ENCODE results near the gene PITPNM3. TPM values are rescaled to one million over a fixed set of nuclear protein-coding genes. Genes with fewer than 3 reads are reported as not detected.

PITPNM3 gene
- total and polyA plus RNA-seq, 4 donors: 2.0 to 12.6 (median 5.4) TPM

DNA sequence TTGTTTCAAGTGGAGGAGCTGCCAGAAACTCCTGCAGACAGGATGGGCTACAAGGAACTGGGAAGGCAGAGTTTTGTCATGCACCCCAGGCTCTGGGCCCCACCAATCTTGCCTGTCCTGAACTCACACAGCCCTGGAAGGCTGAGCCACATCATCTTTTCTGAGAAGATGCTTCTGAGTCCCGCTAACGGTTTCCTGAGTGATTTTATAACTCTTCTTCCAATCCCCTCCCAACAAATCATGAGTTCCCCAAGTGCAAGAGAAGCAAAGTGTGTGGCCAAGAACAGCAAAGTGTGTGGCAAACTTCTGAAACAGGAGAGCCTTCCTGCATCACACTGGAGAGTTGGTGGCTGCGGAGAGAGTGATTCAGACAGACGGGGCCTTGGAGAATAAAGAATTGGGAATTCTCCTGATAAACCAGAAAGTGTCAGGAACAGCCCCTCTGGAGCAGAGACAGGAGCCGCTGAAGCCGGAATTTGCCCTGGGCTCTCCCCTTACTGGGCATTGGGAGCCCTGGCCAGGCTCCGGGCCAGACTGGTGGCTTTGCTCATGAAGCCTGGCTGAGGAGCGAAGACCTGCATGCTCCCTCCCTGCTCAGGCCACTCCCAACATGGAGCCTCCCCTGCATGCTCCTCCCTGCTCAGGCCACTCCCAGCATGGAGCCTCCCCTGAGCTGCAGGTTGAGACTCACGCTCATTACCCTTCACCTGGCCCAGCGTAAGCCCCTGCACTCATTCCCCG lies 47.2 kb downstream of the PITPNM3 start:
- TF ChIP-seq, protein P1, sequence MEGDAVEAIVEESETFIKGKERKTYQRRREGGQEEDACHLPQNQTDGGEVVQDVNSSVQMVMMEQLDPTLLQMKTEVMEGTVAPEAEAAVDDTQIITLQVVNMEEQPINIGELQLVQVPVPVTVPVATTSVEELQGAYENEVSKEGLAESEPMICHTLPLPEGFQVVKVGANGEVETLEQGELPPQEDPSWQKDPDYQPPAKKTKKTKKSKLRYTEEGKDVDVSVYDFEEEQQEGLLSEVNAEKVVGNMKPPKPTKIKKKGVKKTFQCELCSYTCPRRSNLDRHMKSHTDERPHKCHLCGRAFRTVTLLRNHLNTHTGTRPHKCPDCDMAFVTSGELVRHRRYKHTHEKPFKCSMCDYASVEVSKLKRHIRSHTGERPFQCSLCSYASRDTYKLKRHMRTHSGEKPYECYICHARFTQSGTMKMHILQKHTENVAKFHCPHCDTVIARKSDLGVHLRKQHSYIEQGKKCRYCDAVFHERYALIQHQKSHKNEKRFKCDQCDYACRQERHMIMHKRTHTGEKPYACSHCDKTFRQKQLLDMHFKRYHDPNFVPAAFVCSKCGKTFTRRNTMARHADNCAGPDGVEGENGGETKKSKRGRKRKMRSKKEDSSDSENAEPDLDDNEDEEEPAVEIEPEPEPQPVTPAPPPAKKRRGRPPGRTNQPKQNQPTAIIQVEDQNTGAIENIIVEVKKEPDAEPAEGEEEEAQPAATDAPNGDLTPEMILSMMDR (IDR thresholded peaks at IDR 0.05; ENCODE audit: control extremely low read depth, extremely low read depth): no peak
- no peak overlapping the region for H3K27ac ChIP-seq (ENCODE audit: low read depth in 1 of 2, low read length in 1 of 2)
- DNase-seq (no peak), ATAC-seq (ENCODE audit: insufficient read depth, low FRiP score) (no peak)
- H3K4me3 ChIP-seq: no peak overlapping the region
- H3K9ac ChIP-seq (ENCODE audit: insufficient read depth in 1 of 2, low read length in 2 of 2): no peak overlapping the region
- H3K4me1 ChIP-seq (ENCODE audit: control insufficient read depth in 5 of 5, insufficient read depth in 5 of 5, low read length in 5 of 5): peaks cover 0 to 10% (median 0%) of the 10 kb centered on the region in 5 donors
- no peaks in the 10 kb centered on the region for H3K9me3 ChIP-seq (ENCODE audit: control insufficient read depth in 4 of 4, insufficient read depth in 3 of 4, low read length in 3 of 4)
- WGBS, 2 donors: 91 to 93% methylated on average over 11 of the region's 11 CpGs
- H3K36me3 ChIP-seq (ENCODE audit: control insufficient read depth in 4 of 4, insufficient read depth in 4 of 4, low read length in 4 of 4): no peaks in the 10 kb centered on the region
- H3K27me3 ChIP-seq (ENCODE audit: control insufficient read depth in 3 of 3, insufficient read depth in 3 of 3, low read length in 2 of 3): no peaks in the 10 kb centered on the region

DNA sequence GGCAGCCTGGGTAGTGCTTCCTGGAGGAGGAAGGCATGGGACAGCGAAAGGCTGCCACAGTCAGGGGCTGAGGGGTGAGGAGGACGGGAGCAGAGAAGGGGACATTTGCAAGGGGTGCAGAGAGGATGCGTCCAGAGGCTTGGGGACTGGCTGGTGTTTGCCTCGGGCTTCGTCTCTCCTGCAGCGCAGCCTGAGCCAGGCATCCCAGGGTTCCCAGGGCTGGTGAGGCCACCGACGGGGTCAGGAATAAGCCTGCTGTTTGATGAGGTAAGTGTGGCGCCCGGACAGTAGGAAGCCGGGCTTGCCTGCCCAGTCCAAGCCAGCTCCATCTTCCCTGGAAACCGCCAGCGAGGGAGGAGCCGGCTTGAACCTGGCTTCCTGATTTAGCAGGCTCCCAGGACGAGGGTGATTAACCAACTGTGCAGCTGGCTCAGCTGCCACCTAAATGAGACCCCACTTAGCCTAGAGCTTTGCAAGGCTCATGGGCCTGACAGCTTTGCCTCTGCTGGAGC lies 47.8 kb downstream of the PITPNM3 start:
- Histone ChIP-seq H3K27me3 (ENCODE audit: control insufficient read depth in 3 of 3, insufficient read depth in 3 of 3, low read length in 2 of 3) (no peaks in the 10 kb centered on the region), H3K27ac (ENCODE audit: low read depth in 1 of 2, low read length in 1 of 2) (no peak overlapping the region), H3K9ac (ENCODE audit: insufficient read depth in 1 of 2, low read length in 2 of 2) (no peak overlapping the region), H3K36me3 (ENCODE audit: control insufficient read depth in 4 of 4, insufficient read depth in 4 of 4, low read length in 4 of 4) (no peaks in the 10 kb centered on the region), H3K9me3 (ENCODE audit: control insufficient read depth in 4 of 4, insufficient read depth in 3 of 4, low read length in 3 of 4) (no peaks in the 10 kb centered on the region), H3K4me1 (ENCODE audit: control insufficient read depth in 5 of 5, insufficient read depth in 5 of 5, low read length in 5 of 5) (peaks cover 0 to 10% (median 0%) of the 10 kb centered on the region in 5 donors), H3K4me3 (no peak overlapping the region)
- 78 to 81% methylated on average over 15 of the region's 15 CpGs for WGBS, 2 donors
- TF ChIP-seq, protein P1 (IDR thresholded peaks at IDR 0.05; ENCODE audit: control extremely low read depth, extremely low read depth): no peak
- no peak for ATAC-seq (ENCODE audit: insufficient read depth, low FRiP score)
- DNase-seq: no peak

DNA sequence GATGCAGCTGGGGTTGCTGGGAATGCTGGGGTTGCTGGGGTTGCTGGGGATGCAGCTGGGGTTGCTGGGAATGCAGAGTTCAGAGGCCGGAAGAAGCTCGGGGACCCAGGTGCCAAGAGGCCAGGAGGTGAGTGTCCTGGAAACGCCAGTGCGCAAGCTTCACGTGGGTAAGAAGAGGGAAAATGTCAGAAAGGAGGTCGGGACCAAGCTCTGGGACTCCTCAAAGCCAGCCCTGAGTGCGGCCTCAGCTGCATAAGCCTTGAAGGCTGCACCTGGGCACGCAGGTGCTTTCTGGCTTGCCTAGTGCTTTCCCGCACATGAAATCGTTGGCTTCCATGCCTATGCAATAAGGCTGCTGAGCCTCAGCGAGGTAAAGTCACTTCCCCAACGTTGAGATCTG lies 48.3 kb downstream of the PITPNM3 start:
- no peak for ATAC-seq (ENCODE audit: insufficient read depth, low FRiP score)
- TF ChIP-seq, protein P1 (IDR thresholded peaks at IDR 0.05; ENCODE audit: control extremely low read depth, extremely low read depth): no peak
- H3K9ac ChIP-seq (ENCODE audit: insufficient read depth in 1 of 2, low read length in 2 of 2): no peak overlapping the region
- no peak overlapping the region for H3K27ac ChIP-seq (ENCODE audit: low read depth in 1 of 2, low read length in 1 of 2)
- DNase-seq: no peak
- no peaks in the 10 kb centered on the region for H3K36me3 ChIP-seq (ENCODE audit: control insufficient read depth in 4 of 4, insufficient read depth in 4 of 4, low read length in 4 of 4)
- no peaks in the 10 kb centered on the region for H3K9me3 ChIP-seq (ENCODE audit: control insufficient read depth in 4 of 4, insufficient read depth in 3 of 4, low read length in 3 of 4)
- 87 to 93% methylated on average over 12 of the region's 12 CpGs for WGBS, 2 donors
- peaks cover 0 to 10% (median 0%) of the 10 kb centered on the region in 5 donors for H3K4me1 ChIP-seq (ENCODE audit: control insufficient read depth in 5 of 5, insufficient read depth in 5 of 5, low read length in 5 of 5)
- H3K4me3 ChIP-seq: no peak overlapping the region
- no peaks in the 10 kb centered on the region for H3K27me3 ChIP-seq (ENCODE audit: control insufficient read depth in 3 of 3, insufficient read depth in 3 of 3, low read length in 2 of 3)
